SK-N-DZ (cell line): ENCODE results near the gene IGFL1. TPM values are rescaled to one million over a fixed set of nuclear protein-coding genes. Genes with fewer than 3 reads are reported as not detected.
"Not testable (repeated sequence)": the region's sequence is repeated elsewhere in the genome, so short reads cannot be mapped to it uniquely, and the experiment has no call there.

Experiments
- DNase-seq: peaks from one replicate; pipeline ENCODE4 v3.0.0-alpha.2; 2015; ENCODE audit warnings: low spot score
- polyA plus RNA-seq, 2 experiments: library from polyadenylated mRNA; depleted of rRNA; stranded (reverse); fragments of >200 nt; gene quantifications; 2 replicates each; pipeline ENCODE4 v1.2.3, GENCODE V29; 2014

Gene IGFL1
- polyA plus RNA-seq (2014; cell fraction: cytosol; rRNA removed) = not detected in 2 replicates
- polyA plus RNA-seq (2014; cell fraction: nucleus; rRNA removed) = not detected in 2 replicates

DNA sequence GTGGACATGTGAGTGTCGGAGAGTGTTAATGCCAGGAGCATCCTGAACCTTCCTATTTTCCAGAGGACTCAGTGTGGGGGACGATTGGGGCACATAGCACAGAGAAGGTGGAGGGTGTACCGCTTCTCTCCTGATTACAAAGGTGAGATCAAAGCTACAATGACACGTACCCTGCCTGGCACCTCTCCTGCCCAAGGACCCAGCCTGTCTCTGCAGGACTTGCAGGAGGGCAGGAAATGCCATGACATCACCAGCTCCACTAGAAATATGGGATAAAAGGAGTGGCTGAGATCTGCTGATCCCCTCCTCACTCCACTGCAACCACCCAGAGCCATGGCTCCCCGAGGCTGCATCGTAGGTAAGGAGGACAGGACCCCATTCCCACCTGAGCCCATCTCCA is at the start of gene IGFL1:
IGFL1 (plus strand) TSS at position 301 of the 400 bp plus-strand sequence; CDS start at position 334, 33 bp downstream.
- no peak for DNase-seq

DNA sequence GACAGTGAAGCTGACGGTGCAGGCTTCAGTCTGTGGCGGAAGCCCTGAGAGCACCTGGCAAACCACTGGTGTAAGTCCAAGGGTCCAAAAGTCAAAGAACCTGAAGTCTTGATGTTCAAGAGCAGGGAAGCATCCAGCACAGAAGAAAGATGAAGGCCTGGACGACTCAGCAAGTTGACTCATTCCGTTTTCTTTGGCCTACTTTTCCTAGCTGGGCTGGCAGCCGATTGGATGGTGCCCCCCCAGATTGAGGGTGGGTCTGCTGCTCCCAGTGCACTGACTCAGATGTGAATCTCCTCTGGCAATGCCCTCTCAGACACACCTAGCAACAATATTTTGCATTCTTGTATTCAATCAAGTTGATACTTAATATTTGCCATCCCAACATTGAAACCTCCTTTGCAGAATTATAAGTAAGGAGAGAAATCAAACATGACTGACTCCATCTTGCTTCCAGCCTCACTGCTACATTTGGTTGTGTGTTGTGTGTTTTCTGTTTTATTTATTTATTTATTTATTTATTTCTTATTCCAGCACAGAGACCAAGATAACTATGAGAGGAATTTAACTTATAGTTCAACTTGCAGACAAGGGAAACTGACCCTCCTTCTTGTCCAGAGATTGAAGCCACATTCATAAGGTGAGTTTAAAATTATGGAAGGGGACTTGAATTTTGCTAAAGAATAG is 48.7 kb upstream of the IGFL1 start:
- no peak for DNase-seq

DNA sequence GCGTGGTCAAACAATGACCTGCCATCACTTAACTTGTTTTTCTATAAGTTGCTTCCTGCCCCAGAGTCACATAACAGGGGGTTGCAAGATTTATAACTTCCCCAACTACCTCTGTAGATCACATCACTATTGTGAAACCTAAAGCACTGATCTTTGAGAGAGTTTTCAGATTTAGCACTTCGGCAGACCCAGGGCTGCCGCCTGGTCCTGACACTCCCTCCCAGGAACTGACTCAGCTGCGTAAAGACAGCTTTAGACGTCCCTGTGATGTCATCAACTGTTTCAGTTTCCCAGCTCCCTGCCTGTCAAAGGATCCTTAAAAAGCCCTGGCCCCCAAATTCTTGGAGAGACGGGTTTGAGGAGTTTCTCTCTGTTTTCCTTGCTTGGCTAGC is 48.2 kb upstream of the IGFL1 start:
- DNase-seq = no peak

DNA sequence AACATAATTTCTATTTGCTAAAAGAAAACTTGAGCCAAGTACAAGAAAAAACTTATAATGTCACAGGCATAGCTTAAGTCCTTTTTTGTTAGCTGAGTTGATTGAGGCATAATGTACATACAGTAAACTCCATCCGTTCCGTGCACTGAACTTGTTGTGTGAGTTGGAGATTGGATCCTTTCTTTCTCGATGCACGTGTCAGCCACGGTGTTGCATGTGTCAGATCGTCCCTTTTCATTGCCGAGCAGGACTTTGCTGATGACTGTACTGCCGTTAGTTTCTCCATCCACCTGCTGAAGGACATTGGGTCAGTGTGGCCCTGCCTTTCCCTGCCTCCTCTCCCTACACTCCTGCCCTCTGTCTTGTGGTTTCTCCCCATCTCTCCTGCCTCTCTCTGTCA is 47.1 kb upstream of the IGFL1 start:
- no peak for DNase-seq

DNA sequence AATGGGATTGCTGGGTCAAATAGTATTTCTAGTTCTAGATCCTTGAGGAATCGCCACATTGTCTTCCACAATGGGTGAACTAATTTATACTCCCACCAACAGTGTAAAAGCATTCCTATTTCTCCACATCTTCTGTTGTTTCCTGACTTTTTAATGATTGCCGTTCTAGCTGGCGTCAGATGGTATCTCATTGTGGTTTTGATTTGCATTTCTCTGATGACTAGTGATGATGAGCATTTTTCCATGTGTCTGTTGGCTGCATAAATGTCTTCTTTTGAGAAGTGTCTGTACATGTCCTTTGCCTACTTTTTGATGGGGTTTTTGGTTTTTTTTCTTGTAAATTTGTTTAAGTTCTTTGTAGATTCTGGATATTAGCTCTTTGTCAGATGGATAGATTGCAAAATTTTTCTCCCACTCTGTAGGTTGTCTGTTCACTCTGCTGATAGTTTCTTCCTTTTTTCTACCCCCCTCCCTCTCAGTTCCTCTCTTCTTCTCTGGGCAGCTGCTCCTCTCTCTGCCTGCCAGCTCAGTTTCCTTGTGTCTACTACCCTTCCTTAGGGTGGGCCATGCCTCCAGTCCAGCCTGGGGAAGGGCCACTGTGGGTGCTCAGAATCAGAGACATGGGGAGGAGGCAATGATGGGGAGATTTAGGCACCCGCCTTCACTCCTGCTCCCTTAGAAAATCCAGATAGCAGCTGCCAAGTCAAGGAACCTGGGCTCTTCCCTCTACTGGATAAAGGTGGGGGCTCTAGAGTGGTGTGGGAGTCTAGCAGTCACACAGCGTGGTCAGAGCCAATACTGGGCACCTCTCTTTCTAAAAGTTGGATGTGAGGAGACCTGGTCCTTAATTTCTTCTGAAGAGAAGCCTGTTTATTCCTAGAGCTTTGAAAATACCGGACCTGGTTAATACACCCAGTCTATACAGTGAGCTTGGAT is 44.5 kb upstream of the IGFL1 start:
- DNase-seq = not testable (repeated sequence)

DNA sequence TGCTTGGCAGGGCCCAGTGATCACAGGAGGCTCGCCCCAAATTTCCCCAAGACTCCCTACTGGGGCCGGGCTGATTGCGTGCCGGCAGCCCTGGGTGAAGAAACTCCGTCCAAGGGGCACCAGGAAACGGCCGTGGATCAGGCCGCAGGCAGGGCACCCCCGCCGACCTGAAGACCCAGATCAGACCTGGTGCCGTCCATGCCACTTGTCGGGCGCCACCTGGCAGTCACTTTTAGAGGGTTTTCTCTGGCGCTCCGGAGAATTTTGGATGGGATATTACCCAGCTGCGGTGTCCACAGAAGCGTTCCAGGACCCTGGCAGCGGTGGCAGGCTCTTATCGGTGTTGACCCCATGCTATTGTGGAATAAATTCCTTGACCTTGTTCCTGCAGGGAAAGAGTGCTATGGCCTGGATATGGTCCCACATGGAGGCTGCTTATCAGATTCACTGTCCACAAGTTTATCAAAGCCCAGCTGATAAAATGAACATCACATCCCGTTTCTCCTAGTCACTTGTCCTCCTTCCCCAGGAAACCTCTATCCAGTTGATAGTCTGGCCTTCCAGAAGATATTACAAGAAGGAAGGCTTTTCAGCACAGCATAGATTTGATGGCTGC is 43.3 kb upstream of the IGFL1 start:
- no peak for DNase-seq

DNA sequence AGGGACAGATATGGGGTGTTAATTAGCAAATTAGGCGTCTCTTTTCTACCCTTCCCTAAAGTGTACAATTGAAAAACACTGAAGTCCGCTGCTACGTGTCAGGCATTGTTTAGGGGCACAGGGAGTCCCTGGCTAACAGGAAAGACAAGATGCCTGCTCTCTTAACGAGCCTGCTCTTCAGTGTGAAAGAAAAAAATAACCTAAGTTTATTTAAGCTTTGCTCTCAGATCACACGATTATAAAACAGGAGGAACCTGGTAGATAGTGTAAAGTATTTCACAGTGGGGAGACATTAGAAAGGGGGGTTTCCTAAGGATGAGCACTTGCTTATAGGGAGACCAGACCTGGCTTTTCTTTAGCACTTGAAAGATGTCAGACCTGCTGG is 42.8 kb upstream of the IGFL1 start:
- no peak for DNase-seq

DNA sequence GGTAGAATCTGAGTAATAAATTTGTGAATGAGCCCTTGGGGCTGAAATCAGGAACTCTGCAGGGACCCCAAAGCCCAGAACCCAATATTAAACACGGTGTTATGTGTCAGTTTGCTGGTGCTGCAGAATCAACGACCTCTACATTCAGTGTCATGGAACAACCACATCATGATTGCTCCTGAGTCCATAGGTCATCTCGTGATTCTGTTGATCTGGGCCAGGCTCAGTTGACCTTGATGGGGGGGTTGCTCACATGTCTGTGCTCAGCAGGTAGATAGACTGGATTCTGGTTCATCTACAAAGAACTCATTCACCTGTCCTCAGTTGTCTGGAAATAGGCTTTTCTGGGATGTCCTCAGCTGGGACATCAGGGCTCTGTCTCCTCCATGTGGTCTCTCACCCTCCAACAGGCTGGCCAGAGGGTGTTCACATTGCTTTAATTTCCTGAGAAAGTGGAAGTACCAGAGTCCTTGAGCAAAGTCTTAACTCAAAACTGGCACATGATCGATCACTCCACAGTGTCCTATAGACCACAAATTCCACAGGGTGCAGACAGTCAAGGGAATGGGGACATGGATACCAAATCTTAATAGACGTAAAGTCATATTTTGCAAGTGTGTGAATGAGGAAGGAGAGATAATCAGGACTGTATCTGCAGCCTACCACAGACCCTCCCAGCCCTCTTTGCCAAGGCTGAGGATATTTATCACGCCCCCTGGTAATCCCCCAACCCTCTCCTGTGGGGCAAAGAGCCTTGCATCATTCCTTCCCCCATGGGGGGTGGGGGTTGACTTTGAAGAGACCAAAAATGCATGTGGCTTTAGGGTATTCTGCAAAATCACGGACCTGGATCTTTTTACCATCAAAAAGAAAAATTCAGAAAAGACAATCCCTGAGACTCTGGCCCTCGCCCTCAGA is 39.3 kb upstream of the IGFL1 start:
- DNase-seq = no peak

DNA sequence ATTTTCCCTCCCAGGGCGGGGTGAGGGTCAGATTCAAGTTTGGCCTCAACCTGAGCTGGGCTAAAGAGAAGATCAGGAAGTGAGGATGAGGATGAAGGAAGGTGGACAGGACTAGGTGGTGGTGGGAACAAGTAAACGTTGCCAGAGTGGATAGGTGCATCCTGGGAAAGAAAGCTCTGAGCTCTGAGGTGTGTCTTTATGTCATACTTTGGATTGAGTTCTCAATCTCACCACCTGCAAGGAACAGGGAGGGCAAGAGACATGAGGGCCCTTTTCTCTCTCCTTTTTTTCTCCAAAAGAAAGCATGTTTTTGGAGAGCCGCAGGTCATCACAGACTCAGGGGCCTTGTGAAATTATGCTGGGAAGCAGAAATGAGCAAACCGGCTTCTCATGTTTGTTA is 38.2 kb upstream of the IGFL1 start:
- no peak for DNase-seq

DNA sequence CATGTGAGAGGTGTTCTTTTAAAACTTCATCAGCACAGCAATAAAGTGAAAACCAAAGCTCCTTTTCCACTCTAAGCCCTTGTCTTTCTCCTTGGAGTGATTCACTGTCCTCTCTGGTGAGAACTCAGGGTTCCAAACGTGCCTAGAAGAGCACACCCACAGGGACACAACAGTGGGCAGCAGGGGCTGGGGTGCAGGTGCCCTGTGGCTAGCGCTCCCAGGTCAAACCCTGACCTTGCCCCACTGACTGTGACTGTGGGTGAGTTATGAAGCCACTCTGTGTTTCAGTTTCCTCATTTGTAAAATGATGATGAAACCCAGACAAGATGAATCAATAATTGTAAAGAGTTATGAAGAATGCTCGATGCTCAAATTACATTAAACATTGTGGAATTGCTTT is 37.6 kb upstream of the IGFL1 start:
- DNase-seq = no peak

DNA sequence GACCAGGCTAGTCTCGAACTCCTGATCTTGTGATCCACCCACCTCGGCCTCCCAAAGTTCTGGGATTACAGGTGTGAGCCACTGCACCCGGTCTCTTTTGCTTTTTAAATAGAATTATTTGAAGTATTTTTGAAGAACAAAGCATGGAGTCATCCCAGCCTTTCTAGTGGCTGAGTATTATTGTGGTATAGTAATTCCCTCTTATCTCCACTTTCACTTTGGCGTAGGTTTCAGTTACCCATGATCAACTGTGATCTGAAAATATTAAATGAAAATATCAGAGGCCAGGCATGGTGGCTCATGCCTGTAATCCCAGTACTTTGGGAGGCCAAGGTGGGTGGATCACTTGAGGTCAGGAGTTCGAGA is 36.9 kb upstream of the IGFL1 start:
- not testable (repeated sequence) for DNase-seq

DNA sequence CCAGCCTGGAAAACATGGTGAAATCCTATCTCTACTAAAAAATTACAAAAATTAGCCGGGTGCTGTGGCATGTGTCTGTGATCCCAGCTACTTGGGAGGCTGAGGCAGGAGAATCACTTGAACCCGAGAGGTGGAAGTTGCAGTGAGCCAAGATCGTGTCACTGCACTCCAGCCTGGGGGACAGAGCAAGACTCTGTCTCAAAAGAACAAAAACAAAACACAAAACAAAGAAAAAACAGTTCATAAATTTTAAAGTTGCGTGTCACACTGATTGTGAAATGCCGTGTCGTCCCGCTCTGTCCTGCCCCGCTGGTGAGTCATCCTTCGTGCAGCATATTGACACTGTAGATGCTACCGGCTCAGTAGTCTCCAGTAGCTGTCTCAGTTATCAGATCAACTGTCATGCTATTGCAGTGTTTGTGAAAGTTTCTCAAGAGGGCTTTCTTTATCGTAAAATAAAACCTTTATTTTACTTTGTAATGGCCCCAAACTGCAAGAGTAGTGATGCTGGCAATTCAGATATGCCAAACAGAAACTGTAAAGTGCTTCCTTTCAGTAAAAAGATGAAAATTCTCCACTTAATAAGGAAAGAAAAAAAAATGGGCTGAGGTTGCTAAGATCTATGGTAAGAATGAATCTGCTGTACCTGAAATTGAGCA is 36.4 kb upstream of the IGFL1 start:
- DNase-seq = no peak

DNA sequence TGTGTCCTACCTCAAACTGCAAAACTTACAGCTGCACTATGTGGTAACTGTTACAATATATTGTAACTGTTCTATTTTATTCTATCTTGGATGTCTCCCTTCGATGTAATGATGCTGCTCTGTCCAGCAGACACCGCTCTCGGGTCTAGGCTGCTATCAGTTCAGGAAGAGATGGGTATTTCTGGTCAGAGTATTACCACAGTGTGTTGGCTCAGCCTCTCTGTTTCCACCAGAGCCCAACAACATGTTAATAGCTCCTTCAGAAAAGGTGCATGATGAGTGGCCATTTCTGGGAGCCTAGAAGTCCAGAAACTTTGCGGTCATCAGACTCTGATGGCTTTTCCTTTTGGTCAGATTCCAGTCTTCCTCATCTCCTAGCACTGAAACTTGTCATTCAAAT is 35.9 kb upstream of the IGFL1 start:
- no peak for DNase-seq

DNA sequence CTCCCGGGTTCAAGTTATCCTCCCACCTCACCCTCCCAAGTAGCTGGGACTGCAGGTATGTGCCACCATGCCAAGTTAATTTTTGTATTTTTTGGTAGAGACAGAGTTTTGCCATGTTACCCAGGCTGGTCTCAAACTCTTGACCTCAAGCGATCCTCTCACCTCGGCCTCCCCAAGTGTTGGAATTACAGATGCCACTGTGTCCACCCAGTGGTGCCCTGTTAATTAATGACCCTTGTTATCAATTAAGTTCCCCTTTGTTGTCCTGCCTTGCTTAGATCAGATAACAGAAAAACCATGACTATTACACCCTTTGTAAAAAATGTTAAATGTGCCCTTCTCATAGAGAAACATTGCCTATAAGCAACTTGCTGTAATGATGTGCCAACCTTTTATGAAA is 34.4 kb upstream of the IGFL1 start:
- no peak for DNase-seq

DNA sequence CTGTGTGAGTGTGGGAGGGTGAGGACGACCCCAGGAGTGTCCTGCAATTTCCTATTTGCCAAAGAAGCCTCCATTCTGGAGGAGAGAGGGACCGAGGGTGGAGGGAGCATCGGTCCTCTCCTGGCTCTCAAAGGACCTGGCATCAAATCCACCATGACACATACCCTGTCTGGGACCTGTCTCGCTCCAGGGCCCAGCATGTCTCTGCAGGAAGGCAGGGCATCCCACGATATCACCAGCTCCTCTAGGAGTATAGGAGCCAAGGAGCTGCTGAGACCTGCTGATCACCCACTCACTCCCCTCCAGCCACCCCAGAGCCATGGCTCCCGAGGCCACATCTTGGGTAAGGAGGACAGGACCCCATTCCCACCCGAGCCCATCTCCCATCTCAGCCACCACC is 33.6 kb upstream of the IGFL1 start:
- not testable (repeated sequence) for DNase-seq

DNA sequence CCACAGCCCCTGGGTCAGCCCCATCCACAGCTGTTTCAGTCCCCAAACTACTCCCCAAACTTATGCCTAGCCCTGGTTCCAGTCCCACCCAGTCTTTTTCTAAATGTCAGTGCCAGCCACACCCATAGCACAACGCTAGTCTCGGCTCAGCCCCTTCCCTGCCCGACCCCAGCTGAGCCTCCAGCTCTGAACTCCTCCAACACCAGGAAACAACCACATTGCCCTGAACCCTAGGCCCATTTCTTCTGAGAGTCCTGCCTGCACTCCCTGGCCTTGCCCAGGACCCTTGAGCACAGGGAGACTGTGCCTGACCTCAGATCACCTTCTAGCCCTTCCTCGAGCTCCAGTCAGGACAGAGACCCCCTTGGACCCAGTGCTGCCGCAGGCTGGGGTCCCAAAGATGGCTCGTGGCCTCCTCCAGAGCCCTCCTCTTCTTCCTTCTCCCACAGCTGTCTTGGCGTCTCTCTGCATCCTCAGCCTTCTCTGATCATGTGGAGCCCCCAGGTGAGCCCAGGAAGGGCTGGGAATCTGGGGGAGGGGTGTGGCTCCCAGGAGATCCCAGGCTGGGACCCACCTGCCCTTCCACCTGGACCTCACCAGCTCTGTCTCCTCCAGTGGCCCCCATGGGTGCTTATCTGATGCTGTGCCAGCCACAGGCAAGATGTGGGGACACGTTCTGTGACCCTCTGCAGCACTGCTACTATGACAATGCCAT is 33.0 kb upstream of the IGFL1 start:
- DNase-seq = no peak

DNA sequence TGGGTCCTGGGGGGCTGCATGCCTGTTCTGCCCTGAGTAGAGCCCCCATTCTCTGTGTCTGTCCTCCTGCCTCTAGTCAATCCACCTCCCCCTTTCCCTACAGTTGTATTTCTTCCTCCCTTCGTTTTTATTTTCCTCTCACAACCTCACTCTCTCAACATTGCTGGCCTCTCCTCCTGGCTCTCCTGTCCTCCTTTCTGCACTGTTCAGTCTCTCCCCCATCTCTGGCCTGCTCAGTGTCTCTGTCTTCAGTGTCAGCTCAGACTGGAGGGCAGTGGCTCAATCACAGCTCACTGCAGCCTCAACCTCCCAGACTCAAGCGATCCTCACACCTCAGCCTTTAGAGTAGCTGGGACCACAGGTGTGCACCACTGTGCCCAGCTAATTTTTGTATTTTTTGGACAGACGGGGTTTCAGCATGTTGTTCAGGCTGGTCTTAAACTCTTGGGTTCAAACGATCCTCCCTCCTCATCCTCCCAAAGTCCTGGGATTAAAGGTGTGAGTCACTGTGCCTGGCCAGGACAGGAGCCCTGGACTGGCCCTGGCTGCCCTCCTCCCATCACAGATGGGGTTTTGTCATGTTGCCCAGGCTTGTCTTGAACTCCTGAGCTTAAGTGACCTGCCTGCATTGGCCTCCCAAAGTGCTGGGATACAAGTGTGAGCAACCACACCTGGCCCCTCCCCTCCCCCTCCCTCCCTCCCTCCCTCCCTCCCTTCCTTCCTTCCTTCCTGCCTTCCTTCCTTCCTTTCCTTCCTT is 32.0 kb upstream of the IGFL1 start:
- DNase-seq = no peak

DNA sequence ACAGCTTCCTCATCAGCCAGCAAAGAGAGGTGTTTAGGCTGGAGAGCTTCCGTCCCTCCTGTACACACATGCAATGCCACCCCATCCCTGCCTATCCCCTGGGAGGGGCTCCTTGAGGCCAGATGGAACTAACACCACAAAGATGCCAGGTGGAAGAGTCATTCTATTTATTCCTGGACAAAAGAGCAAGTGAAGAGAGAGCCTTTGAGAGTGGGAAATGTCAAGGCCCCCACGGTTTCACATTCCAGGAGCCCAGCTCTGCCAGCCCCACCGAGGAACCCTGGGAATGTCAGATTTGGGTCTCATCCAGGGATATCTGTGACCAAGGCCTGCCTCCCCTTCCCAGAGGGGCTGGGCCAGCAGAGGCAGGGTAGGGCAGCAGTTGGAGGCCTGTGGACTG is 30.8 kb upstream of the IGFL1 start:
- no peak for DNase-seq
